ENCODE measurements around the gene CACNG8. TPM values are rescaled to one million over a fixed set of nuclear protein-coding genes. Genes with fewer than 3 reads are reported as not detected.

CACNG8 gene
- total RNA-seq, 2 experiments from 2014 or later, result not detected

DNA sequence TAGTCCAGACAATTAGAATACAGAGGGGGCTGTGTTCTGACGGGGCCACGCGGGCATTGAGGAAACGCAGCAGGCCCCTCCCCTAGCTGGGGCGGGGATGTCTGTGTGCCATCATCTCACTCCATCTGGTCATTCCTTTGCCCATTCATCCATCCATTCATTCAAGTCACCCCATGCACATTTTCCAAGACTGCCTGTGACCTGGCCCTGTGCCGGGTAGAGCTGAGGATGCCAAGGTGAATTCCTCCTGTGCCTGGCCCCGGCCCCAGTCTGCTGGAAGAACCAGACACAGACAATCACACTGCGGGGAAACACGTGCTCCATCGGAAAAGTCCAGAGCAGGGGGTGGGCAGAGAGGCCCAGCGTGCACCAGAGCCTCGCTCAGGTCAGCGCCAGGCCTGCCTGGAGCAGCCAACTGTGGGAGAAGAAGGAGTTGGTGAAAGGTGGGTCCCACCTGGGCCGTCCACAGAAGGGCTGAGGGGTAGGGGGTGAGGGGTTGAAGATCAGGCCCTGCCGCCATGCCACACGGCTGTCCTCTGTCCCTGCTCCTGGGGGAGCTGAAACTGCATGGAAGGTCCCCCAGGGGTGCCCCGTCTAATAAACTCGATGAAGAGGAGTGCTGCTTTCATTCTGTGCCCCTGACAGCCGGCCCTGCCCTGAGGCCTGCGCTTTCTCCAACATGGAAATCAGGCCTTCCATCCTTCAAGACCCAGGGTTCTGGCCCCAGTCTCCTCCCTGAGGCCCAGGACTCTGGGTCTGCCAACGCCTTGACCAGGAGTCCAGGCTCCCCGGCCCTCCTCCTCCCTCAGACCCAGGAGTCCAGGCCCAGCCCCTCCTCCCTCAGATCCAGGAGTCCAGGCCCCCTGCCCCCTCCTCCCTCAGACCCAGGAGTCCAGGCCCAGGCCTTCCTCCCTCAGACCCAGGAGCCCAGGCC is 27.1 kb downstream of the CACNG8 start:
- H3K27me3 Mint-ChIP-seq (ENCODE audit: low read depth), result peaks cover 33% of the 10 kb centered on the region
- CTCF ChIA-PET, result no interaction called here
- no peaks in the 10 kb centered on the region for H3K36me3 Mint-ChIP-seq (ENCODE audit: low read depth)
- intact Hi-C loops (cut with micrococcal nuclease), result no loop called here
- H3K4me3 Mint-ChIP-seq, result no peak overlapping the region
- H3K4me1 Mint-ChIP-seq (ENCODE audit: low read depth), result peaks cover 8% of the 10 kb centered on the region
- no peak overlapping the region for H3K27ac Mint-ChIP-seq
- DNase-seq, result no peak
- no peaks in the 10 kb centered on the region for H3K9me3 Mint-ChIP-seq

DNA sequence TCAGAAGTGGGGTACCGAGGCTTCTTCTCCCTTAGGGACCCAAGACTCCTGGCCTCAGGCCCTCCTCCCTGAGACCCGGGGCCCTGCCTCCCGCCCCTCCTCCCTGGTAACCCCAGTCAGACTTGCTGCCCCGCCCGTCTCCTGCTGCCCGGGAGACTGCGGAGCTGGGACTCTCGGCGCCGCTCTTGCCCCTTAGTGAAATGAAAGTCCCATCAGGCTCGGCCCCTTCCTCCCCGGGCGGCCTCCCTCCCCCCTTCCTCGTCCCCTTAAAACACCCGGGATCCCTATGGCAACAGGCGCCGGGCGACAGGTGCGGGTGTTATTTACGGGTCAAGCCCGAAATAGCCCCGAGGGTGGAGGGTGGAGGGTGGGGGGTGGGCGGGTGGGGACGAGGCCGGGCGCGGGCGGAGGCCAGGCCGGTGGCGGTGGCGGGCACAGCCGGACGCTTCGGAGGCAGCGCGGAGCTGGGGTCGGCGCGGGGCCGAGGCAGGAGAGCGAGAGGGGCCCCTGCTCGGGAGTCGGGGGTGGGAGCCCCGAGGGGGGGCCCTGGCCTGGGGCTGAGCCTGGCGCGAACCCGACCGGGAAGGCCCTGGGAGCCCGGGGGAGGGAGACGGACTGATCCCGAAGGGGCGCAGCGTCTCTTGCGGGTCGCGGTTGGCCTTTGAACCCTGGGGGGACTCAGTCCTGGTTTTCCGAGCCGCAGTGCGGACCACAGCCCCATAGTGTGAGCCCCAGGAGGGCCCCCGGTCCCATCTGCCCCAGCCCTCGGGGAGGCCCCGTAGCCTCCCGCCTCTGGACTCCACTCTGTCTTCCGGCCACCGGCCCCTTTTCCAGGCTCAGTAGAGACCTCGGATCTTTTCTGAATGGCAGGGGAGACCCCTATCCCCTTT is 28.7 kb downstream of the CACNG8 start, which contains the start of gene CACNG6:
Gene CACNG6 (plus strand): TSS at position 414 of the 890 bp plus-strand sequence. CDS start 1,241 bp downstream, outside the sequence.
- no peak for DNase-seq
- H3K4me1 Mint-ChIP-seq (ENCODE audit: low read depth), result peaks cover 8% of the 10 kb centered on the region
- peaks cover 45% of the 10 kb centered on the region for H3K27me3 Mint-ChIP-seq (ENCODE audit: low read depth)
- no peak within 1 kb of the TSS for H3K27ac Mint-ChIP-seq
- no peaks in the 10 kb centered on the region for H3K36me3 Mint-ChIP-seq (ENCODE audit: low read depth)
- no peak within 1 kb of the TSS for H3K4me3 Mint-ChIP-seq
- no peaks in the 10 kb centered on the region for H3K9me3 Mint-ChIP-seq
- intact Hi-C loops (cut with micrococcal nuclease), result no loop called here
- CTCF ChIA-PET, result no interaction called here

DNA sequence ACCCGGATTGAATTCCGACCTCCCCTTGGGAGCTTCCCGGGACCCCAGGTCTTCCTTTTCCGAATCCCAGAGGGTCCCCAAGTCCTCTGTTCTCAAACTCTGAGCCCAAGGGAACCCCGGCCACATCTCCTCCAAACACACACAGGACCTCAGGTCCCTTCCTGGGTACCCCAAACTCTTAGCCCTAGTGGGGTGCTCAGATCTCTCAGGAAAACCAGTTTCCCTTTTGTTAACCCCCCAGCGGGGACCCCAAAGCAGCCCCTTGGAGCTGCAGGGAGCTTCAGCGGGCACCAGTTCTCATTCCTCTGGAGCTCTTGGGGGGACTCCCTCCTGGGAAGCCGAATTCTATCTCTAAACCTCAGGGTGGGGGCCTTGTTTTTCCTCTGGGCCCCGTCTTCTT is 29.5 kb downstream of the CACNG8 start:
- CTCF ChIA-PET, result no interaction called here
- Mint-ChIP-seq H3K4me1 (ENCODE audit: low read depth) (peaks cover 8% of the 10 kb centered on the region), H3K27me3 (ENCODE audit: low read depth) (peaks cover 45% of the 10 kb centered on the region), H3K9me3 (no peaks in the 10 kb centered on the region), H3K36me3 (ENCODE audit: low read depth) (no peaks in the 10 kb centered on the region), H3K4me3 (no peak overlapping the region), H3K27ac (no peak overlapping the region)
- intact Hi-C loops (cut with micrococcal nuclease), result no loop called here
- DNase-seq, result no peak

DNA sequence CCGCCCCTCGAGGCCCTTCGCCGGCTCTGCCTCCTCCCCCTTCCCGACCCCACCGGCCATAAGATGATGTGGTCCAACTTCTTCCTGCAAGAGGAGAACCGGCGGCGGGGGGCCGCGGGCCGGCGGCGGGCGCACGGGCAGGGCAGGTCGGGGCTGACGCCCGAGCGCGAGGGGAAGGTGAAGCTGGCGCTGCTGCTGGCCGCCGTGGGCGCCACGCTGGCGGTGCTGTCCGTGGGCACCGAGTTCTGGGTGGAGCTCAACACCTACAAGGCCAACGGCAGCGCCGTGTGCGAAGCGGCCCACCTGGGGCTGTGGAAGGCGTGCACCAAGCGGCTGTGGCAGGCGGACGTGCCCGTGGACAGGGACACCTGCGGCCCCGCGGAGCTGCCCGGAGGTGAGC is 30.1 kb downstream of the CACNG8 start:
- peaks cover 8% of the 10 kb centered on the region for H3K4me1 Mint-ChIP-seq (ENCODE audit: low read depth)
- CTCF ChIA-PET, result interaction anchor here (0.6 kb wide), 1 partner anchor 494 kb away, joined by 4 read pairs; no protein-coding TSS in a partner anchor
- H3K4me3 Mint-ChIP-seq, result no peak overlapping the region
- peaks cover 48% of the 10 kb centered on the region for H3K27me3 Mint-ChIP-seq (ENCODE audit: low read depth)
- H3K9me3 Mint-ChIP-seq, result no peaks in the 10 kb centered on the region
- H3K27ac Mint-ChIP-seq, result no peak overlapping the region
- intact Hi-C loops (cut with micrococcal nuclease), result no loop called here
- H3K36me3 Mint-ChIP-seq (ENCODE audit: low read depth), result no peaks in the 10 kb centered on the region
- DNase-seq, result no peak

DNA sequence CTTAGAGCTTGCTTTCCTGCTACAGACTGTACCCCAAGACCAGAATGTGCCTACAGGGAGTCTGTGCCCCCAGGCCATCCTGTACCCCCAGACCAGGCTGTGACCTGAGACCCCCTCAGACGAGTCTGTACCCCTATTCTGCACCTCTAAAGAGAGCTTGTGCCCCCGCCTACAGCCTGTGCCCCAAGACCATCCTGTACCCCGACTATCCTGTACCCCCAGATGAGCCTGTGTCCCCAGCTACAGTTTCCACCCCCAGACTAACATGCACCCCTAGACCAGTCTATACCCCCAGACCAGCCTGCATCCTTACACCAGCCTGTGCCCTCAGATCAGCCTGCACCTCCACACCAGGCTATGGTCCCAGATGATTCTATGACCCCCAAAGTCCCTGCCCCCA is 30.7 kb downstream of the CACNG8 start:
- Mint-ChIP-seq H3K27me3 (ENCODE audit: low read depth) (peaks cover 50% of the 10 kb centered on the region), H3K4me1 (ENCODE audit: low read depth) (peaks cover 8% of the 10 kb centered on the region), H3K9me3 (no peaks in the 10 kb centered on the region), H3K4me3 (no peak overlapping the region), H3K36me3 (ENCODE audit: low read depth) (no peaks in the 10 kb centered on the region), H3K27ac (no peak overlapping the region)
- no peak for DNase-seq
- intact Hi-C loops (cut with micrococcal nuclease), result no loop called here
- CTCF ChIA-PET, result interaction anchor here (0.6 kb wide), 3 partner anchors 29 to 1064 kb away, joined by 3 to 4 read pairs (median 4); no protein-coding TSS in a partner anchor

DNA sequence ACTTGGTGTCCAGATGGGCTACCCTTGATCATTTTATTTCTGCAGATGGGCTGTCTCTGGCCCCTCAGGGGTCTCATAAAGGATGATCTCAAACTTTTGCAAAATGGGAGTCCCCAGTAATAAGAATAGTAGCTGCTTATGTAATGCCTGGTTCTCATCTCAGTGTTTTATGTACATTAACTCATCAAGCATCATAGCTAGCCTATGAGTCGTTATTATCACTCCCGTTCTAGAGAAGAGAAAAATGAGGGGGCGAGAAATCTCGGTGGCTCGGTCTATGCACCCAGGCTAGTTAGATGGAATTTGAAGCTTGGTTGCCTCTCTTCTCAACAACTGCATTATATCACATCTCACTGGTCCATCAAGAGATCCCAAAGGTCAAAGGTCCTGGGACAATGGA is 32.1 kb downstream of the CACNG8 start:
- CTCF ChIA-PET, result no interaction called here
- Mint-ChIP-seq H3K4me1 (ENCODE audit: low read depth) (peaks cover 8% of the 10 kb centered on the region), H3K27me3 (ENCODE audit: low read depth) (peaks cover 54% of the 10 kb centered on the region), H3K36me3 (ENCODE audit: low read depth) (no peaks in the 10 kb centered on the region), H3K4me3 (no peak overlapping the region), H3K9me3 (no peaks in the 10 kb centered on the region), H3K27ac (no peak overlapping the region)
- intact Hi-C loops (cut with micrococcal nuclease), result no loop called here
- no peak for DNase-seq

DNA sequence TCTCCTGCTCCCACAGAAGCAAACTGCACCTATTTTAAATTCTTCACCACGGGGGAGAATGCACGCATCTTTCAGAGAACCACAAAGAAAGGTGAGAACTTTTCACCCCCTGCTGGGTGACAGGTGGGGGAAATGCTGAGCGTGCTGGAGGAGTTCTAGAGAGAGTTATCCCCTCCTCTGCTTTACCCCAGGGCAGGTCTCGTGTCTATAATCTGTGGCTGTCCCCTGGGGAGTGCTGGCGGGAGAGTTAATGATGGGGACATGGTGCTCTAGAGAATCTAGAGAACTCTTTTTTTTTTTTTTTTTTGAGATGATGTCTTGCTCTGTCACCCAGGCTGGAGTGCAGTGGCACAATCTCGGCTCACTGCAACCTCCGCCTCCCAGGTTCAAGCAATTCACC is 35.5 kb downstream of the CACNG8 start:
- peaks cover 58% of the 10 kb centered on the region for H3K27me3 Mint-ChIP-seq (ENCODE audit: low read depth)

DNA sequence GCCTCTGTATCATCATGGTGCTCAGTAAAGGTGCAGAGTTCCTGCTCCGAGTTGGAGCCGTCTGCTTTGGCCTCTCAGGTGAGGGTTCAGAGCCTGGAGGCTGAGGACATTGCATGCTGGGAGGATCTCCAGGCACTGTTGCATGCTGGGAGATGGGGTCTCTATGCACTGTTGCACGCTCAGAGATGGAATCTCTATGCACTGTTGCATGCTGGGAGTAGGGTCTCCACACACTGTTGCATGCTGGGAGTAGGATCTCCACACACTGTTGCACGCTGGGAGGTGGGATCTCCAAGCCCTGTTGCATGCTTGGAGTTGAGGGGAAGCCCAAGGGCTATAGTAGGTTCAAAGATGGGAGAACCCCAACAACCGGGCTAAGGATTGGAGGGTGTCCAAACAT is 37.0 kb downstream of the CACNG8 start:
- H3K4me1 Mint-ChIP-seq (ENCODE audit: low read depth), result no peaks in the 10 kb centered on the region
- peaks cover 44% of the 10 kb centered on the region for H3K27me3 Mint-ChIP-seq (ENCODE audit: low read depth)
- no peak overlapping the region for H3K27ac Mint-ChIP-seq
- CTCF ChIA-PET, result no interaction called here
- no peak overlapping the region for H3K4me3 Mint-ChIP-seq
- H3K9me3 Mint-ChIP-seq, result no peaks in the 10 kb centered on the region
- intact Hi-C loops (cut with micrococcal nuclease), result no loop called here
- DNase-seq, result no peak
- no peaks in the 10 kb centered on the region for H3K36me3 Mint-ChIP-seq (ENCODE audit: low read depth)

More for the DNA sequence above, 35.5 kb downstream of the CACNG8 start:
- Mint-ChIP-seq H3K36me3 (ENCODE audit: low read depth) (no peaks in the 10 kb centered on the region), H3K27ac (no peak overlapping the region), H3K4me1 (ENCODE audit: low read depth) (no peaks in the 10 kb centered on the region), H3K9me3 (no peaks in the 10 kb centered on the region), H3K4me3 (no peak overlapping the region)
- CTCF ChIA-PET, result no interaction called here
- intact Hi-C loops (cut with micrococcal nuclease), result no loop called here
- DNase-seq, result no peak

DNA sequence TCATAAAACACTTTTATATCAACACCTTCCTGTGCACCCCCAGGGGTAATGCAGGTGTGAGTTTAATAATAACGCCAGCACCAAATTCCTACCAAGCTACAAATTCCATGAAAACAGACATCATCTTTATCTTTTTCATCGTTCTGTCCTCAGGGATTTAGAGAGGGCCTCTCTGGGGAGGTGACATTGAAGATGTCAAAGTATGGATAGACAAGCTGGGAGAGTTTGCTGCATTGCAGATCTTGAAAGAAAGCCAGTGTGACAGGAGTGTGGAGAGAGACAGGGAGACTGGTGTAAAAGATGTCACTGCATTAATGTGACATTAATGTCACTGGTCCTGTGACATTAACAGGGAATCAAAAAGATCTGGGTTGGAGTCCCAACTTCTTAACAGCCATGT is 38.8 kb downstream of the CACNG8 start:
- no peaks in the 10 kb centered on the region for H3K9me3 Mint-ChIP-seq
- no peaks in the 10 kb centered on the region for H3K4me1 Mint-ChIP-seq (ENCODE audit: low read depth)
- peaks cover 33% of the 10 kb centered on the region for H3K27me3 Mint-ChIP-seq (ENCODE audit: low read depth)
- DNase-seq, result no peak
- intact Hi-C loops (cut with micrococcal nuclease), result no loop called here
- H3K27ac Mint-ChIP-seq, result no peak overlapping the region
- no peaks in the 10 kb centered on the region for H3K36me3 Mint-ChIP-seq (ENCODE audit: low read depth)
- no peak overlapping the region for H3K4me3 Mint-ChIP-seq
- CTCF ChIA-PET, result interaction anchor here (0.7 kb wide), 1 partner anchor 42 kb away, joined by 5 read pairs; no protein-coding TSS in a partner anchor

DNA sequence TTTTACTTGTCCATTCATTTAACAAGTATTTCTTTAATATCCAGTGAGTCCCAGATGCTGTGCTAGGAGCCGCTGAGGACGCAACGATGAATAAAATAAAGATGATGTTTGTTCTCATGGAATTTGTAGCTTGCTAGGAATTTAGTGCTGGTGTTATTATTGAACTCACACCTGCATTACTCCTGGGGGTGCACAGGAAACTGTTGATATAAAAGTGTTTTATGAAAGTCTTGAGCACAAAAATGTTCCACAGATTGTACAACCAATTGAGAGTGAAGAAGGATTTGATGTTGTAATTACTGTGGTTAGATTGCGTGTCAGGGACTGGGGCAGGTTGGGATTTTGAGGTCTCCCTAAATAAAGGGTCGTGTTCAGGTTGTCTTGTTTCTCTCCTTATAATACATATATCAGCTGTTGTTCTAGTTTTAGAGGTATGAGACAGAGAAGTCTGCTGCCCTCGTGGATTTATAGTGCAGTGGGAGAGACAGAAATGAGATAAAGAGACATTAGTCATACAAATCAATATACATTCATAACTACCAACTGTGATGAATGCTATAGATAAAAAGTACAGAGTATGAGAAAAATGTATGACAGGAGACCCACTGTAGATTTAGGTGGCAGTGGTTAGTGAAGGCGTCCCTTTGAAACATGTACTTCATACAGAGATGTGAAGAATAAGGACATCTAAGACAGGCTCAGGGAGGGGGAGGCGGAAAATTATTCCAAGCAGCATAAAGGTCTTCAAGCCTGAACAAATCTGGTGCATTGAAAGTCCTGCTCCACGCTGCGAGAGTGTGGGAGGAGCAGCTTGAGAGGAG is 40.0 kb downstream of the CACNG8 start:
- no peaks in the 10 kb centered on the region for H3K4me1 Mint-ChIP-seq (ENCODE audit: low read depth)
- intact Hi-C loops (cut with micrococcal nuclease), result no loop called here
- DNase-seq, result no peak
- H3K27me3 Mint-ChIP-seq (ENCODE audit: low read depth), result peaks cover 30% of the 10 kb centered on the region
- no peak overlapping the region for H3K4me3 Mint-ChIP-seq
- H3K36me3 Mint-ChIP-seq (ENCODE audit: low read depth), result no peaks in the 10 kb centered on the region
- no peaks in the 10 kb centered on the region for H3K9me3 Mint-ChIP-seq
- CTCF ChIA-PET, result no interaction called here
- no peak overlapping the region for H3K27ac Mint-ChIP-seq

DNA sequence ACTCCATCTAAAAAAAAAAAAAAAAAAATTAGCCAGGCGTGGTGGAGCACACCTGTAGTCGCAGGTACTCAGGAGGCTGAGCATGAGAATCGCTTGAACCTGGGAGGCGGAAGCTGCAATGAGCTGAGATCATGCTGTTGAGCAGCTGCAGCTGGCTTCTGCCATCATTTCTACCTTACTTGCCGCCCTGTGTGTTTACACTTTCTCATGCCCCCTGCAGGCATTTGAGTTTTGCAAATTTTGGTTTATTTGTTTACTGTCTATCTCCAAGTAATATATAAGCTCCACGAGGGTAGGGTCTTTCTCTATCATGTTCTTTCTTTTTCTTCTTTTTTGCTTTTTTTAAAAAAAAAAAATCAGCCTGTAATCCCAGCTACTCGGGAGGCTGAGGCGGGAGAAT is 46.7 kb downstream of the CACNG8 start:
- H3K4me3 Mint-ChIP-seq, result no peak overlapping the region
- peaks cover 17% of the 10 kb centered on the region for H3K27me3 Mint-ChIP-seq (ENCODE audit: low read depth)
- H3K36me3 Mint-ChIP-seq (ENCODE audit: low read depth), result no peaks in the 10 kb centered on the region
- intact Hi-C loops (cut with micrococcal nuclease), result no loop called here
- no peak overlapping the region for H3K27ac Mint-ChIP-seq
- DNase-seq, result no peak
- H3K4me1 Mint-ChIP-seq (ENCODE audit: low read depth), result no peaks in the 10 kb centered on the region
- CTCF ChIA-PET, result interaction anchor here (1.0 kb wide), 1 partner anchor 17 kb away, joined by 5 read pairs; no protein-coding TSS in a partner anchor
- H3K9me3 Mint-ChIP-seq, result no peaks in the 10 kb centered on the region

DNA sequence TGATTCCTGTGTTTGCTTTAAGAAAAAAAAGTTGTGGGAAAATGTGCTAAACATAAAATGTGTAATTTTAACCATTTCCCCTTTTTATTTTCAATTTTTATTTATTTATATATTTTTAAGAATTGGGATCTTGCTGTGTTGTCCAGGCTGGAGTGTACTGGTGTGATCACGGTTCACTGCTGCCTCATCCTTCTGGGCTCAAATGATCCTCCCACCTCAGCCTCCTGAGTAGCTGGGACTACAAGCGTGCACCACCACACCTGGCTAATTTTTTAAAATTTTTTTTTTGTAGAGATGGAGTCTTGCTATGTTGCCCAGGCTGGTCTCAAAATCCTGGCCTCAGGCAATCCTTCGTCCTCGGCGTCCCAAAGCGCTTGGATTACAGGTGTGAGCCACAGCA is 47.7 kb downstream of the CACNG8 start:
- intact Hi-C loops (cut with micrococcal nuclease), result no loop called here
- DNase-seq, result no peak
- Mint-ChIP-seq H3K4me1 (ENCODE audit: low read depth) (no peaks in the 10 kb centered on the region), H3K36me3 (ENCODE audit: low read depth) (no peaks in the 10 kb centered on the region), H3K27me3 (ENCODE audit: low read depth) (peaks cover 21% of the 10 kb centered on the region), H3K27ac (no peak overlapping the region), H3K9me3 (no peaks in the 10 kb centered on the region), H3K4me3 (no peak overlapping the region)
- CTCF ChIA-PET, result interaction anchor here (0.7 kb wide), 1 partner anchor 221 kb away, joined by 4 read pairs; no protein-coding TSS in a partner anchor
